HepG2 (cell line): Measurements from ENCODE around the gene NSG2. TPM values are rescaled to one million over a fixed set of nuclear protein-coding genes. Genes with fewer than 3 reads are reported as not detected.

ENCODE experiments used
- ATAC-seq: fragments of 200-7000 bp; cut with Tn5 transposase; 3 replicates; pipeline ENCODE4 v1.9.1; 2020; ENCODE audit warnings: mild to moderate bottlenecking, moderate library complexity
- BruUV-seq: library from RNA; stranded (reverse); fragments of 400-500 nt; replicated peaks from 2 replicates; lab custom pipeline; 2021; lab: Mats Ljungman, UMichigan
- CTCF ChIA-PET: fragments of 300-600 bp; formaldehyde crosslinking; extraction: SDS; loops from one replicate; lab custom pipeline; 2021; ENCODE audit warnings: low total read pairs, inconsistent platforms, low intra/inter-chr PET ratio; lab: Yijun Ruan, JAX
- POLR2A ChIA-PET: fragments of 350-600 bp; sonication (Branson Sonifier 250); formaldehyde crosslinking; loops from one replicate; lab custom pipeline; 2020; ENCODE audit warnings: antibody characterized with exemption, inconsistent platforms; lab: Yijun Ruan, JAX
- DNase-seq: peaks from one replicate; pipeline ENCODE4 v3.0.0-alpha.2; 2015; ENCODE audit warnings: low spot score
- FAIRE-seq: peaks from 3 replicates; lab custom pipeline; 2011; peaks lifted over from hg19 to GRCh38; lab: Jason Lieb, UNC
- H2AFZ ChIP-seq: one replicate; pipeline ENCODE4 v1.6.1; 2011; ENCODE audit warnings: low read length, inconsistent platforms
- H3K27ac ChIP-seq: fragments of 300-600 bp; 3 replicates; pipeline ENCODE4 v1.8.0; 2011; ENCODE audit warnings: mixed run types, mild to moderate bottlenecking, mixed read lengths, low read length, inconsistent platforms; ENCODE audit not compliant: insufficient read depth; ENCODE audit errors: extremely low read length
- H3K27me3 ChIP-seq, 2 experiments: fragments of 200-600 bp in 1 of 2; 2 replicates in 1 of 2; 3 replicates in 1 of 2; pipeline versions ENCODE4 v1.6.0 to v1.8.0; 2011; ENCODE audit warnings: low read length in 2 of 2, mild to moderate bottlenecking in 2 of 2, moderate library complexity in 2 of 2, inconsistent platforms in 1 of 2; ENCODE audit not compliant: insufficient read depth in 2 of 2, control insufficient read depth in 1 of 2
- H3K36me3 ChIP-seq, 2 experiments: fragments of 200-600 bp in 1 of 2; replicated peaks in 1 of 2; 2 replicates in 1 of 2; 3 replicates in 1 of 2; pipeline versions ENCODE4 v1.5.1 to v1.8.0; 2011; ENCODE audit warnings: low read length in 2 of 2, inconsistent platforms in 1 of 2; ENCODE audit not compliant: insufficient read depth in 2 of 2, control insufficient read depth in 1 of 2
- H3K4me1 ChIP-seq: 2 replicates; pipeline ENCODE4 v1.5.1; 2012; ENCODE audit warnings: low read length, inconsistent platforms; ENCODE audit not compliant: insufficient read depth
- H3K4me2 ChIP-seq: 2 replicates; pipeline ENCODE4 v1.6.0; 2011; ENCODE audit warnings: low read depth, low read length, inconsistent platforms
- H3K4me3 ChIP-seq, 3 experiments: fragments of 200-600 bp in 1 of 3; sonication (generic), shearing (Covaris generic) in 1 of 3; replicated peaks in 1 of 3; 2 replicates each; pipeline ENCODE4 v1.5.1; 2011 to 2016; ENCODE audit warnings: low read length in 3 of 3, inconsistent platforms in 2 of 3, low read depth in 2 of 3, mild to moderate bottlenecking in 2 of 3, control low read depth in 1 of 3, mixed read lengths in 1 of 3; ENCODE audit not compliant: insufficient read depth in 1 of 3
- H3K79me2 ChIP-seq: one replicate; pipeline ENCODE4 v1.6.1; 2011; ENCODE audit warnings: low read length, inconsistent platforms; ENCODE audit not compliant: insufficient read depth
- H3K9ac ChIP-seq: 2 replicates; pipeline ENCODE4 v1.6.0; 2011; ENCODE audit warnings: mild to moderate bottlenecking, low read depth, low read length, inconsistent platforms; ENCODE audit not compliant: insufficient read depth
- H3K9me3 ChIP-seq: 2 replicates; pipeline ENCODE4 v1.5.1; 2012; ENCODE audit warnings: mild to moderate bottlenecking, low read length
- H4K20me1 ChIP-seq: 2 replicates; pipeline ENCODE4 v1.6.0; 2011; ENCODE audit warnings: inconsistent platforms, mild to moderate bottlenecking, low read length, moderate library complexity; ENCODE audit not compliant: insufficient read depth
- AGO1 ChIP-seq: fragments of 200-400 bp; formaldehyde crosslinking; IDR thresholded peaks from 2 replicates; pipeline ENCODE4 v1.6.1; 2017; ENCODE audit warnings: mild to moderate bottlenecking, low read depth, low read length, moderate library complexity; ENCODE audit not compliant: poor library complexity, severe bottlenecking
- FOXM1 ChIP-seq: sonication (generic); formaldehyde crosslinking; IDR thresholded peaks from 2 replicates; pipeline ENCODE4 v1.5.0; 2020; ENCODE audit warnings: missing genetic modification reagents
- KMT2A ChIP-seq: sonication (generic); formaldehyde crosslinking; IDR thresholded peaks from 2 replicates; pipeline ENCODE4 v1.4.0; 2020; ENCODE audit warnings: missing genetic modification reagents
- MED1 ChIP-seq: sonication (generic); formaldehyde crosslinking; IDR thresholded peaks from 2 replicates; pipeline ENCODE4 v1.4.0; 2020; ENCODE audit warnings: missing genetic modification reagents
- SCMH1 ChIP-seq: sonication (generic); formaldehyde crosslinking; IDR thresholded peaks from 2 replicates; pipeline ENCODE4 v1.9.0; 2021; ENCODE audit warnings: missing genetic modification reagents, mild to moderate bottlenecking, borderline replicate concordance
- ZBTB7B ChIP-seq: sonication (generic); formaldehyde crosslinking; IDR thresholded peaks from 2 replicates; pipeline ENCODE4 v1.4.0; 2020; ENCODE audit warnings: missing genetic modification reagents
- ZMAT3 ChIP-seq: sonication (generic); formaldehyde crosslinking; conservative IDR thresholded peaks from 2 replicates; pipeline ENCODE4 v1.7.0; 2021; ENCODE audit warnings: missing genetic modification reagents
- ZNF235 ChIP-seq: sonication (generic); formaldehyde crosslinking; IDR thresholded peaks from 2 replicates; pipeline ENCODE4 v1.8.1; 2023; ENCODE audit warnings: mild to moderate bottlenecking, missing genetic modification reagents, borderline replicate concordance
- whole genome bisulfite sequencing: methylation state at CpG from one replicate; pipeline ENCODE4 v1.1.6; 2017; ENCODE audit warnings: low lambda C conversion rate; 5-methylcytosine and 5-hydroxymethylcytosine counted together
- in situ Hi-C: cut with HindIII; loops from 2 replicates; pipeline ENCODE4 v1.10.0; 2017; ENCODE audit warnings: low pct_unique_long_range_greater_than_20kb; ENCODE audit not compliant: extremely low pct_ligation_motif_present
- intact Hi-C: fragments of 100-400 bp; cut with micrococcal nuclease; formaldehyde crosslinking; loops from one replicate; pipeline ENCODE4 v1.10.0; 2022; ENCODE audit not compliant: unreplicated experiment
- polyA plus RNA-seq, 8 experiments: library from polyadenylated mRNA; depleted of rRNA in 3 of 8; stranded (reverse) in 7 of 8; unstranded in 1 of 8; fragments of >200 nt; fragmentation: Illumina TruSeq in 4 of 8; extraction: Trizol in 4 of 8; gene quantifications; 2 replicates each; pipeline versions ENCODE4 v1.2.1 to v1.2.3, GENCODE V29; 2011 to 2016; ENCODE audit warnings: low read depth in 4 of 8, missing spikeins in 1 of 8, mixed read lengths in 1 of 8; ENCODE audit not compliant: insufficient read depth in 1 of 8
- total RNA-seq, 5 experiments: library from RNA; depleted of rRNA; stranded (reverse); fragments of >200 nt; fragmentation: Illumina TruSeq; extraction: Trizol; gene quantifications; 2 replicates each; pipeline ENCODE4 v1.2.3, GENCODE V29; 2016; ENCODE audit warnings: low read depth in 1 of 5
- TF ChIP-seq, protein P1 (sequence below): sonication (generic); formaldehyde crosslinking; IDR thresholded peaks from 2 replicates; pipeline ENCODE4 v1.5.0; 2020; ENCODE audit warnings: missing genetic modification reagents
- TF ChIP-seq, protein P2 (sequence below): sonication (generic); formaldehyde crosslinking; IDR thresholded peaks from 2 replicates; pipeline ENCODE4 v1.4.0; 2020; ENCODE audit warnings: mild to moderate bottlenecking, low read depth, missing genetic modification reagents
- TF ChIP-seq, protein P3 (sequence below): sonication (generic); formaldehyde crosslinking; IDR thresholded peaks from 2 replicates; pipeline ENCODE4 v1.8.0; 2022; ENCODE audit warnings: missing genetic modification reagents, low read depth, mild to moderate bottlenecking, borderline replicate concordance

Gene NSG2
- total and polyA plus RNA-seq, 2 of the 13 experiments (the other 11 are each of a cell fraction or from before 2014, with no cell fraction given), result 0.21 TPM; not detected in 1

DNA sequence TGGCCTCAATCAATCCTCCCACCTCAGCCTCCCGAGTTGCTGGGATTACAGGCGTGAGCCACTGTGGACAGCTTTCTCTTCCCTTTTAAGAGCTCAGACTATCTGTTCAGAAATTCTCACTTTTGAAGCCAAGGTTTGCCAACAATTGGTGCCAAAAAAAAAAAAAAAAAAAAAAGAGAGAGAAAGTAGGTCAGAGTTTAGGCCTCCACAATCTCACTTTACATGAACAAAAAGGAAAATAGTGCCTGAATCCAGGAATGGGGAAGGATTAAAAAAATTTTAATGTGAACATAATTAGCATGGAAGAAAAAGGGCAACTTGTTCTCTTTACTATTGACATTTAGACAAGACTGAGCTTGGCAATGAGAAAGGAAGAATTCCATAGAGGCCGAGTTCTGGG lies 94.1 kb downstream of the NSG2 start (continued):
- TF ChIP-seq AGO1, result no peak
- no peak for TF ChIP-seq KMT2A (CRISPR knock-in tag)
- no peak for TF ChIP-seq MED1 (CRISPR knock-in tag)
- no peak for TF ChIP-seq FOXM1 (CRISPR knock-in tag)
- no peak for TF ChIP-seq SCMH1 (CRISPR knock-in tag)
- TF ChIP-seq ZMAT3 (CRISPR knock-in tag), result no peak
- no peak for TF ChIP-seq ZNF235 (CRISPR knock-in tag)
- TF ChIP-seq, protein P1, sequence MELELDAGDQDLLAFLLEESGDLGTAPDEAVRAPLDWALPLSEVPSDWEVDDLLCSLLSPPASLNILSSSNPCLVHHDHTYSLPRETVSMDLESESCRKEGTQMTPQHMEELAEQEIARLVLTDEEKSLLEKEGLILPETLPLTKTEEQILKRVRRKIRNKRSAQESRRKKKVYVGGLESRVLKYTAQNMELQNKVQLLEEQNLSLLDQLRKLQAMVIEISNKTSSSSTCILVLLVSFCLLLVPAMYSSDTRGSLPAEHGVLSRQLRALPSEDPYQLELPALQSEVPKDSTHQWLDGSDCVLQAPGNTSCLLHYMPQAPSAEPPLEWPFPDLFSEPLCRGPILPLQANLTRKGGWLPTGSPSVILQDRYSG (CRISPR knock-in tag), result no peak

DNA sequence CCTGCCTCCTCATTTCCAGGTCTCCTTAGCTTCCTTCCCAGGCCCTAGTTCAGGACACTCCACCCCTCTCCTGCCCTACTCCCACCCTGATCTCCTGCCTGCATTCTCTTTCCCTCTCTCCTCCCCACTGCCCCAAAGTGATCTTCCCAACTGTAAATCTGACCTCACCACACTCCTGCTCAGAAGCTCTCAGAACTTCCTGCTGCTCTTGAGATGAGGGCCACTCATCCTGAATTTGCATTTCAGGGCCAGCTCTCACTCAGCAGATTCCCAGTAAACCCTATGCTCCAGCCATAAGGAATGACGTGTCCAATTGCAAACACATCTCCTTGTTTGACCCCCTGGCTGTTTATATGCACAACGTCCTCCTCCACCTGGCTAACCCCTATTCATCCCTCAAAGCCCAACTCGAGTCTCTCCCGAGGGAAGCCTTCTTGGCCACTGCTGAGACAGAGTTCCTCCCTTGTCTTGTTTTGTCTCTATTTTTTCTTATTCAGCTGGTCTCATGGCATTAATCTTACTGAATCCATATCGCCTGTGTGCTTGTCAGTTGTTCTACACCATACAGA lies 95.0 kb downstream of the NSG2 start:
- WGBS, result 13% methylated on average over 5 of the region's 5 CpGs
- no peak overlapping the region for H3K9ac ChIP-seq
- ChIA-PET CTCF (no interaction called here), POLR2A (no interaction called here)
- peaks cover 1 to 6% of the 10 kb centered on the region in 2 experiments; a peak in 3 of 5 replicates for H3K27me3 ChIP-seq
- H3K9me3 ChIP-seq, result no peaks in the 10 kb centered on the region
- no peak overlapping the region for H3K4me3 ChIP-seq
- H2AFZ ChIP-seq, result no peak overlapping the region
- H3K36me3 ChIP-seq, result no peaks in the 10 kb centered on the region
- FAIRE-seq (no peak), DNase-seq (no peak), ATAC-seq (no peak)
- BruUV-seq, result no TSS peak
- TF ChIP-seq, protein P2, sequence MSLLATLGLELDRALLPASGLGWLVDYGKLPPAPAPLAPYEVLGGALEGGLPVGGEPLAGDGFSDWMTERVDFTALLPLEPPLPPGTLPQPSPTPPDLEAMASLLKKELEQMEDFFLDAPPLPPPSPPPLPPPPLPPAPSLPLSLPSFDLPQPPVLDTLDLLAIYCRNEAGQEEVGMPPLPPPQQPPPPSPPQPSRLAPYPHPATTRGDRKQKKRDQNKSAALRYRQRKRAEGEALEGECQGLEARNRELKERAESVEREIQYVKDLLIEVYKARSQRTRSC (CRISPR knock-in tag), result no peak
- TF ChIP-seq, protein P3, sequence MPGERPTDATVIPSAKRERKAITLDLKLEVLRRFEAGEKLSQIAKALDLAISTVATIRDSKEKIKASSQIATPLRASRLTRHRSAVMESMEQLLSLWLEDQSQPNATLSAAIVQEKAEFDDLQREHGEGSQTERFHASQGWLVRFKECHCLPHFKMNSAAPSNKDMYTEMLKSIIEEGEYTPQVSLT, result no peak
- TF ChIP-seq ZBTB7B (CRISPR knock-in tag), result no peak
- no peak overlapping the region for H3K4me2 ChIP-seq
- intact Hi-C loops, result no loop called here
- no peaks in the 10 kb centered on the region for H3K4me1 ChIP-seq
- H4K20me1 ChIP-seq, result no peaks in the 10 kb centered on the region
- H3K79me2 ChIP-seq, result no peaks in the 10 kb centered on the region
- H3K27ac ChIP-seq, result no peak overlapping the region
- in situ Hi-C loops, result no loop called here
